ENCODE measurements around the gene B4GALT3. TPM values are rescaled to one million over a fixed set of nuclear protein-coding genes. Genes with fewer than 3 reads are reported as not detected.

Gene B4GALT3
- total RNA-seq, 4 donors from 2014 or later = 26.9 to 36.6 (median 30.0) TPM

- Histone ChIP-seq H3K9me3 (no peaks in the 10 kb centered on the region), H3K36me3 (no peaks in the 10 kb centered on the region), H3K27ac (no peak overlapping the region), H3K4me3 (no peak overlapping the region), H3K27me3 (no peaks in the 10 kb centered on the region), H3K4me1 (peaks cover 57% of the 10 kb centered on the region)
- DNase-seq (ENCODE audit: low spot score in 2 of 2) = no peak
- TF ChIP-seq CTCF (IDR thresholded peaks at IDR 0.05) = no peak
- no peak for TF ChIP-seq POLR2AphosphoS5 (IDR thresholded peaks at IDR 0.05)
- no peak for TF ChIP-seq EP300 (IDR thresholded peaks at IDR 0.05)
- no peak for TF ChIP-seq POLR2A (IDR thresholded peaks at IDR 0.05)
- 76% methylated on average over 11 of the region's 21 CpGs for WGBS
Measured at GRCh38 chr1:161193561-161194235, 16.4 kb upstream of the B4GALT3 start.

- Histone ChIP-seq H3K4me1 (peaks cover 53% of the 10 kb centered on the region), H3K27me3 (no peaks in the 10 kb centered on the region), H3K27ac (no peak overlapping the region), H3K4me3 (no peak overlapping the region), H3K9me3 (no peaks in the 10 kb centered on the region), H3K36me3 (no peaks in the 10 kb centered on the region)
- TF ChIP-seq CTCF (IDR thresholded peaks at IDR 0.05) (peak; percentile 79 to 91), POLR2AphosphoS5 (IDR thresholded peaks at IDR 0.05) (no peak)
- no peak for DNase-seq (ENCODE audit: low spot score in 2 of 2)
- 59% methylated on average over 15 of the region's 15 CpGs for WGBS
Measured at GRCh38 chr1:161192476-161193465, 15.5 kb upstream of the B4GALT3 start.

- no peak overlapping the region for H3K27ac ChIP-seq
- no peaks in the 10 kb centered on the region for H3K27me3 ChIP-seq
- H3K9me3 ChIP-seq = no peaks in the 10 kb centered on the region
- peaks cover 51% of the 10 kb centered on the region for H3K4me1 ChIP-seq
- WGBS = 74% methylated on average over 7 of the region's 8 CpGs
- H3K4me3 ChIP-seq = no peak overlapping the region
- DNase-seq (ENCODE audit: low spot score in 2 of 2) = no peak
- no peak for TF ChIP-seq EP300 (IDR thresholded peaks at IDR 0.05)
- TF ChIP-seq POLR2A (IDR thresholded peaks at IDR 0.05) = no peak
- no peak for TF ChIP-seq CTCF (IDR thresholded peaks at IDR 0.05)
- TF ChIP-seq POLR2AphosphoS5 (IDR thresholded peaks at IDR 0.05) = no peak
- H3K36me3 ChIP-seq = no peaks in the 10 kb centered on the region
Measured at GRCh38 chr1:161191971-161192370, 14.7 kb upstream of the B4GALT3 start.

- WGBS = 70% methylated on average over 4 of the region's 22 CpGs
- no peak for DNase-seq (ENCODE audit: low spot score in 2 of 2)
- Histone ChIP-seq H3K4me1 (peaks cover 49% of the 10 kb centered on the region), H3K4me3 (no peak overlapping the region), H3K36me3 (no peaks in the 10 kb centered on the region), H3K9me3 (no peaks in the 10 kb centered on the region), H3K27ac (no peak overlapping the region), H3K27me3 (no peaks in the 10 kb centered on the region)
- TF ChIP-seq EP300 (IDR thresholded peaks at IDR 0.05) (no peak), POLR2A (IDR thresholded peaks at IDR 0.05) (no peak), CTCF (IDR thresholded peaks at IDR 0.05) (no peak), POLR2AphosphoS5 (IDR thresholded peaks at IDR 0.05) (no peak)
Measured at GRCh38 chr1:161190962-161191521, 13.7 kb upstream of the B4GALT3 start.

- Histone ChIP-seq H3K4me1 (peaks cover 55% of the 10 kb centered on the region), H3K27me3 (no peaks in the 10 kb centered on the region), H3K36me3 (no peaks in the 10 kb centered on the region), H3K4me3 (no peak overlapping the region), H3K9me3 (no peaks in the 10 kb centered on the region), H3K27ac (no peak overlapping the region)
- WGBS = 80% methylated on average over 5 of the region's 5 CpGs
- DNase-seq (ENCODE audit: low spot score in 2 of 2) = no peak
- TF ChIP-seq CTCF (IDR thresholded peaks at IDR 0.05) (no peak), POLR2AphosphoS5 (IDR thresholded peaks at IDR 0.05) (no peak), EP300 (IDR thresholded peaks at IDR 0.05) (no peak), POLR2A (IDR thresholded peaks at IDR 0.05) (no peak)
Measured at GRCh38 chr1:161189036-161189435, 11.7 kb upstream of the B4GALT3 start.
